HepG2 (cell line): ENCODE results near the gene A1CF. TPM values are rescaled to one million over a fixed set of nuclear protein-coding genes. Genes with fewer than 3 reads are reported as not detected.
A peak's percentile ranks its signal among the peaks of the same experiment; 100 is the strongest.

Source experiments
- ATAC-seq: fragments of 200-7000 bp; cut with Tn5 transposase; 3 replicates; pipeline ENCODE4 v1.9.1; 2020; ENCODE audit warnings: mild to moderate bottlenecking, moderate library complexity
- BruUV-seq: library from RNA; stranded (reverse); fragments of 400-500 nt; replicated peaks from 2 replicates; lab custom pipeline; 2021; lab: Mats Ljungman, UMichigan
- CTCF ChIA-PET: fragments of 300-600 bp; formaldehyde crosslinking; extraction: SDS; loops from one replicate; lab custom pipeline; 2021; ENCODE audit warnings: low total read pairs, inconsistent platforms, low intra/inter-chr PET ratio; lab: Yijun Ruan, JAX
- POLR2A ChIA-PET: fragments of 350-600 bp; sonication (Branson Sonifier 250); formaldehyde crosslinking; loops from one replicate; lab custom pipeline; 2020; ENCODE audit warnings: antibody characterized with exemption, inconsistent platforms; lab: Yijun Ruan, JAX
- DNase-seq: peaks from one replicate; pipeline ENCODE4 v3.0.0-alpha.2; 2015; ENCODE audit warnings: low spot score
- FAIRE-seq: peaks from 3 replicates; lab custom pipeline; 2011; peaks lifted over from hg19 to GRCh38; lab: Jason Lieb, UNC
- H2AFZ ChIP-seq: one replicate; pipeline ENCODE4 v1.6.1; 2011; ENCODE audit warnings: low read length, inconsistent platforms
- H3K27ac ChIP-seq: fragments of 300-600 bp; 3 replicates; pipeline ENCODE4 v1.8.0; 2011; ENCODE audit warnings: mixed run types, mild to moderate bottlenecking, mixed read lengths, low read length, inconsistent platforms; ENCODE audit not compliant: insufficient read depth; ENCODE audit errors: extremely low read length
- H3K27me3 ChIP-seq, 2 experiments: fragments of 200-600 bp in 1 of 2; 2 replicates in 1 of 2; 3 replicates in 1 of 2; pipeline versions ENCODE4 v1.6.0 to v1.8.0; 2011; ENCODE audit warnings: low read length in 2 of 2, mild to moderate bottlenecking in 2 of 2, moderate library complexity in 2 of 2, inconsistent platforms in 1 of 2; ENCODE audit not compliant: insufficient read depth in 2 of 2, control insufficient read depth in 1 of 2
- H3K36me3 ChIP-seq, 2 experiments: fragments of 200-600 bp in 1 of 2; replicated peaks in 1 of 2; 2 replicates in 1 of 2; 3 replicates in 1 of 2; pipeline versions ENCODE4 v1.5.1 to v1.8.0; 2011; ENCODE audit warnings: low read length in 2 of 2, inconsistent platforms in 1 of 2; ENCODE audit not compliant: insufficient read depth in 2 of 2, control insufficient read depth in 1 of 2
- H3K4me1 ChIP-seq: 2 replicates; pipeline ENCODE4 v1.5.1; 2012; ENCODE audit warnings: low read length, inconsistent platforms; ENCODE audit not compliant: insufficient read depth
- H3K4me2 ChIP-seq: 2 replicates; pipeline ENCODE4 v1.6.0; 2011; ENCODE audit warnings: low read depth, low read length, inconsistent platforms
- H3K4me3 ChIP-seq, 3 experiments: fragments of 200-600 bp in 1 of 3; sonication (generic), shearing (Covaris generic) in 1 of 3; replicated peaks in 1 of 3; 2 replicates each; pipeline ENCODE4 v1.5.1; 2011 to 2016; ENCODE audit warnings: low read length in 3 of 3, inconsistent platforms in 2 of 3, low read depth in 2 of 3, mild to moderate bottlenecking in 2 of 3, control low read depth in 1 of 3, mixed read lengths in 1 of 3; ENCODE audit not compliant: insufficient read depth in 1 of 3
- H3K79me2 ChIP-seq: one replicate; pipeline ENCODE4 v1.6.1; 2011; ENCODE audit warnings: low read length, inconsistent platforms; ENCODE audit not compliant: insufficient read depth
- H3K9ac ChIP-seq: 2 replicates; pipeline ENCODE4 v1.6.0; 2011; ENCODE audit warnings: mild to moderate bottlenecking, low read depth, low read length, inconsistent platforms; ENCODE audit not compliant: insufficient read depth
- H3K9me3 ChIP-seq: 2 replicates; pipeline ENCODE4 v1.5.1; 2012; ENCODE audit warnings: mild to moderate bottlenecking, low read length
- H4K20me1 ChIP-seq: 2 replicates; pipeline ENCODE4 v1.6.0; 2011; ENCODE audit warnings: inconsistent platforms, mild to moderate bottlenecking, low read length, moderate library complexity; ENCODE audit not compliant: insufficient read depth
- AHDC1 ChIP-seq: sonication (generic); formaldehyde crosslinking; IDR thresholded peaks from 2 replicates; pipeline ENCODE4 v1.5.1; 2020; ENCODE audit warnings: mild to moderate bottlenecking, missing genetic modification reagents, borderline replicate concordance
- BCL6 ChIP-seq: IDR thresholded peaks from 2 replicates; pipeline ENCODE4 v1.6.1; 2016; ENCODE audit warnings: missing genetic modification reagents, missing compliant biosample characterization
- FOXC1 ChIP-seq: sonication (generic); formaldehyde crosslinking; IDR thresholded peaks from 2 replicates; pipeline ENCODE4 v1.8.0; 2022; ENCODE audit warnings: mild to moderate bottlenecking, missing genetic modification reagents, borderline replicate concordance
- GATAD1 ChIP-seq: IDR thresholded peaks from 2 replicates; pipeline ENCODE4 v1.6.1; 2016; ENCODE audit warnings: missing genetic modification reagents, missing compliant biosample characterization
- ZNF276 ChIP-seq: sonication (generic); formaldehyde crosslinking; IDR thresholded peaks from 2 replicates; pipeline ENCODE4 v1.4.0; 2020; ENCODE audit warnings: mild to moderate bottlenecking, low read depth, missing genetic modification reagents
- ZNF609 ChIP-seq: sonication (generic); formaldehyde crosslinking; IDR thresholded peaks from 2 replicates; pipeline ENCODE4 v1.4.0; 2020; ENCODE audit warnings: mild to moderate bottlenecking, missing genetic modification reagents, borderline replicate concordance
- WGBS: methylation state at CpG from one replicate; pipeline ENCODE4 v1.1.6; 2017; ENCODE audit warnings: low lambda C conversion rate; 5-methylcytosine and 5-hydroxymethylcytosine counted together
- in situ Hi-C: cut with HindIII; loops from 2 replicates; pipeline ENCODE4 v1.10.0; 2017; ENCODE audit warnings: low pct_unique_long_range_greater_than_20kb; ENCODE audit not compliant: extremely low pct_ligation_motif_present
- intact Hi-C: fragments of 100-400 bp; cut with micrococcal nuclease; formaldehyde crosslinking; loops from one replicate; pipeline ENCODE4 v1.10.0; 2022; ENCODE audit not compliant: unreplicated experiment
- polyA plus RNA-seq, 8 experiments: library from polyadenylated mRNA; depleted of rRNA in 3 of 8; stranded (reverse) in 7 of 8; unstranded in 1 of 8; fragments of >200 nt; fragmentation: Illumina TruSeq in 4 of 8; extraction: Trizol in 4 of 8; gene quantifications; 2 replicates each; pipeline versions ENCODE4 v1.2.1 to v1.2.3, GENCODE V29; 2011 to 2016; ENCODE audit warnings: low read depth in 4 of 8, missing spikeins in 1 of 8, mixed read lengths in 1 of 8; ENCODE audit not compliant: insufficient read depth in 1 of 8
- total RNA-seq, 5 experiments: library from RNA; depleted of rRNA; stranded (reverse); fragments of >200 nt; fragmentation: Illumina TruSeq; extraction: Trizol; gene quantifications; 2 replicates each; pipeline ENCODE4 v1.2.3, GENCODE V29; 2016; ENCODE audit warnings: low read depth in 1 of 5
- TF ChIP-seq, protein P1 (sequence below): sonication (generic); formaldehyde crosslinking; IDR thresholded peaks from 2 replicates; pipeline ENCODE4 v1.4.0; 2020; ENCODE audit warnings: missing genetic modification reagents, borderline replicate concordance

The A1CF gene
- total and polyA plus RNA-seq, 2 of the 13 experiments (the other 11 are each of a cell fraction or from before 2014, with no cell fraction given), result 56.1 to 58.1 TPM

- ATAC-seq (peak; percentile 100), DNase-seq (peak; percentile 88), FAIRE-seq (peak; percentile 80)
- ChIA-PET POLR2A (no interaction called here), CTCF (no interaction called here)
- Histone ChIP-seq H3K9ac (no peak overlapping the region), H3K9me3 (no peaks in the 10 kb centered on the region), H3K27ac (peak overlapping the region; percentile 71), H3K36me3 (peaks cover 8 to 41% of the 10 kb centered on the region in 2 experiments), H4K20me1 (no peaks in the 10 kb centered on the region), H3K27me3 (no peaks in the 10 kb centered on the region), H3K4me1 (peaks cover 24% of the 10 kb centered on the region), H3K4me2 (peak overlapping the region; percentile 21), H3K4me3 (no peak overlapping the region), H3K79me2 (no peaks in the 10 kb centered on the region), H2AFZ (no peak overlapping the region)
- 0% methylated on average over 1 of the region's 1 CpG for WGBS
- in situ Hi-C loops, result no loop called here
- no TSS peak for BruUV-seq
- intact Hi-C loops, result loop anchor here (2.0 kb wide), 2 partner anchors 19 to 77 kb away; partner anchors contain the start of gene A1CF
- TF ChIP-seq BCL6 (CRISPR knock-in tag), result peak; percentile 76
- TF ChIP-seq AHDC1 (CRISPR knock-in tag), result peak; percentile 52; the same call in 1 of the 2 replicates
- TF ChIP-seq ZNF276 (CRISPR knock-in tag), result no peak
- TF ChIP-seq FOXC1 (CRISPR knock-in tag), result no peak
- no peak for TF ChIP-seq GATAD1
- TF ChIP-seq, protein P1, sequence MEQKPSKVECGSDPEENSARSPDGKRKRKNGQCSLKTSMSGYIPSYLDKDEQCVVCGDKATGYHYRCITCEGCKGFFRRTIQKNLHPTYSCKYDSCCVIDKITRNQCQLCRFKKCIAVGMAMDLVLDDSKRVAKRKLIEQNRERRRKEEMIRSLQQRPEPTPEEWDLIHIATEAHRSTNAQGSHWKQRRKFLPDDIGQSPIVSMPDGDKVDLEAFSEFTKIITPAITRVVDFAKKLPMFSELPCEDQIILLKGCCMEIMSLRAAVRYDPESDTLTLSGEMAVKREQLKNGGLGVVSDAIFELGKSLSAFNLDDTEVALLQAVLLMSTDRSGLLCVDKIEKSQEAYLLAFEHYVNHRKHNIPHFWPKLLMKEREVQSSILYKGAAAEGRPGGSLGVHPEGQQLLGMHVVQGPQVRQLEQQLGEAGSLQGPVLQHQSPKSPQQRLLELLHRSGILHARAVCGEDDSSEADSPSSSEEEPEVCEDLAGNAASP (CRISPR knock-in tag), result no peak; the same call in 1 of the 2 replicates
- 0 out of 2 replicates have a peak, but pooled peaks have one; percentile 32 for TF ChIP-seq ZNF609 (CRISPR knock-in tag)
Measured at GRCh38 chr10:50807851-50808776, 77.3 kb downstream of the A1CF start.
